Renal cortex interstitium (tissue), 11 donors: Measurements from ENCODE around the gene CNTROB. TPM values are rescaled to one million over a fixed set of nuclear protein-coding genes. Genes with fewer than 3 reads are reported as not detected.
"Not testable (repeated sequence)": the region's sequence is repeated elsewhere in the genome, so short reads cannot be mapped to it uniquely, and the experiment has no call there.

Source experiments
- DNase-seq, 11 donors: peaks; one replicate each; pipeline ENCODE4 v3.0.0-alpha.2; 2013; ENCODE audit warnings: low read depth in 9 of 11, low spot score in 4 of 11; ENCODE audit errors: extremely low read depth in 1 of 11
- polyA plus RNA-seq, 3 donors: library from polyadenylated mRNA; unstranded; fragments of 120-200 nt; gene quantifications; one replicate each; pipeline ENCODE4 v1.2.1, GENCODE V29; 2013; ENCODE audit not compliant: insufficient read length in 3 of 3

The CNTROB gene
- polyA plus RNA-seq, 3 donors, result 52.5 to 66.4 (median 55.7) TPM

DNA sequence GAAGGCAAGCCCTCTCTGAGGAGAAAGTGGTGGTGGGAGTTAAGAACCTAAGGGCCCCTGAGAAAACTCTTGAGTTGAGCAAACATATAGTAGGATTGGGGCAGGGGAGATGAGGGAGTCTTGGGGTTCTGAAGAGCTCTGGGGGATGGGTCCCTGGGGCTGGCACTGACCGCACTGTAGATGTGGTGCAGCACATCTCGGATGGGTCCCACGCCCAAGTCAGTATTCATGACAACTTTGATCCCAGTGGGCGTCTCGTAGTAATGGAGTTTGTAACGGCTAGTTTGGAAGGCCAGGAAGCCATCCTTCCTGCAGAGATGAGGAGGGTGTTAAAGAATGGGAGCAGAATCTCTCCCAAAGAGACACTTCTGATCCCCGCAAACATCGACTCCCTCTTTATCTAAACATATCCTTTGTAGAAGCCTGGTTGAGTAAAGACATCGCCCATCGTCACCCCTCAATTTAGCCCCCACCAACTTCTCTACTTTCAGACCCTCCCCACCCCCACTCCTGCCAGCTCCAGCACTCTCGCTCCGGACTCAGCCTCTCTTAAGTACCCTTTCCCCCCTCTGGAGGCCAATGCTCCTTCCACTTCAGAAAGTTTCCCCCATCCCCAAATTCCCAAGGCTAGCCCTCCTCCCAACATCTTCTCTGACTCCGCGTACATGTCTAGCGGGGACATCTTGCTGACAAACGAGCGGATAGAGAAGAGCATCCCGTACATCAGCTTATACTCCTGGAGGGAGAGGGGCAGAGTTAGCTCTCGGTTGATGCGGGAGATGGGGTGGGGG lies 970 bp upstream of the CNTROB start:
- no peak for DNase-seq

GRCh38 chr17:7932483-7932891 lies 481 bp downstream of the CNTROB start:
- DNase-seq, result no peak

GRCh38 chr17:7932949-7933348 lies 943 bp downstream of the CNTROB start:
- DNase-seq, result no peak

GRCh38 chr17:7935859-7936258 lies 3.9 kb downstream of the CNTROB start:
- DNase-seq, result no peak

DNA sequence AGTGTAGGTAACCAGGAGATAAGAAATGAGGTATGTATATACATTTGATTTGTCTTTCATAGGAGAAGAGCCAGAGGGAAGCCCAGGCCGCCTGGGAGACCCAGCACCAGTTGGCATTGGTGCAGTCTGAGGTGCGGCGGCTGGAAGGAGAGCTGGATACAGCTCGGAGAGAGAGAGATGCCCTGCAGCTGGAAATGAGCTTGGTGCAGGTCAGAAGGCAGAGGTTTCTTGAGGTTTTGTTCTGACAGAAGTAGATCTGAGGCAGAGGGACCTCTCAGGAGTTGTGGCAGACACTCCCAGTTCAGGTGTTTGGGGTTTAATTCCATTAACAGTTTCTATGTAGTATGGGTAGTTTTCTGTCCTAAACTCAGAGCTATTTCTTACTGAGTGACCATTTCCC lies 8.0 kb downstream of the CNTROB start:
- no peak for DNase-seq

DNA sequence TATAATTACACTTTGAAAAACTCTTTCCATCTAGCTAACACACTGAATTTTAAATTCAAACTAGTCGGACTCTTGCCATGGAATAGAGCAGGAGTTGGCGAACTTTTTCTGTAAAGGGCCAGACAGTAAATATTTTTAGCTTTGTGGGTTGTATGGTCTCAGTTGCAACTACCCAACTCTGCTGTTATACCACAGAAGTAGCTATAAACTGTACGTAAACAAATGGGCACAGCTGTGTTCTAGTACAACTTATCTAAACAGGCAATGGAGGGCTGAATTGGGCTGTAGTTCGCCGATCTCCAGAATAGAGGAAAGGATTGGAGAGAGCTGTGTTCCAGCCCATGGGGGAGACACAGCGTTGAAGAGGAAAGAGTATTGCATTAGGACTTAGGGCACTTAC lies 8.7 kb downstream of the CNTROB start:
- DNase-seq, result no peak

DNA sequence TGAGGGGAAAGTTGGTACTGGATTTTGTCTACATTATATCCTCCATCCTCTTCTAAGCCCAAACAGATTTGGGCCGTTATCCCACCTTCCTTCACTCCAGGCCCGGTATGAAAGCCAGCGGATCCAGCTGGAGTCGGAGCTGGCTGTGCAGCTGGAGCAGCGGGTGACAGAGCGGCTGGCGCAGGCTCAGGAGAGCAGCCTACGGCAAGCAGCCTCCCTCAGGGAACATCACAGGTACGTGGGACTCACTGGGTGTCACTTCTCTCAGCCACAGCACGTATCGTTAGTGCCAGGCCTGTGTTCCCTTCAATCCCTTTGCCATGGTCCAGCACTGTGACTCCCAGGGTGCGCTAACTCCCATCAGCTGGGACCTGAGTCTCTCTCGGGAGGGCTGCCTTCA lies 11.3 kb downstream of the CNTROB start:
- DNase-seq, result no peak

DNA sequence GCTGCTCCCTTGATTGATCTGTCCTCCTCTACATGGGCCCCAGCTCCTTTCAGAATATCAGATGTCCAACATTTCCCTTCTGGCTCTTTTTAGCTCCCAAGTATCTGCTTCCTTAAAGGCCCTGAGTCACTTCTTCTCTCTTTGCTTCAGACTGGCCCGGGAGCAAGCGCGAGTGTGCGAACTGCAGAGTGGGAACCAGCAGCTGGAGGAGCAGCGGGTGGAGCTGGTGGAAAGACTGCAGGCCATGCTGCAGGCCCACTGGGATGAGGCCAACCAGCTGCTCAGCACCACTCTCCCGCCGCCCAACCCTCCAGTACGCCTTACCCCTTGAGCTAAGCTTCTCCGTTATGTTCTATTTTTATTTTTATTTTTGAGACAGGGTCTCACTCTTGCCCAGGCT lies 12.3 kb downstream of the CNTROB start:
- DNase-seq, result no peak

DNA sequence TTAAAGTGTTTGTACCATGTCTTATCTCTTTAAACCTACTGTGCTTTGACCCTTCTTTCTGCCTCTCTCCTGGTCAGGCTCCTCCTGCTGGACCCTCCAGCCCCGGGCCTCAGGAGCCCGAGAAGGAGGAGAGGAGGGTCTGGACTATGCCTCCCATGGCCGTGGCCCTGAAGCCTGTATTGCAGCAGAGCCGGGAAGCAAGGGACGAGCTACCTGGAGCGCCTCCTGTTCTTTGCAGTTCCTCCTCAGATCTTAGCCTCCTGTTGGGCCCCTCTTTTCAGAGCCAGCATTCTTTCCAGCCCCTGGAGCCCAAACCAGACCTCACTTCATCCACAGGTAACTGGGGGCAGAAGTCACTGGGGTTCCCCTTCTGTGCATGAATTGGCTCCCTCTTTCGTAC lies 13.6 kb downstream of the CNTROB start:
- DNase-seq, result no peak

DNA sequence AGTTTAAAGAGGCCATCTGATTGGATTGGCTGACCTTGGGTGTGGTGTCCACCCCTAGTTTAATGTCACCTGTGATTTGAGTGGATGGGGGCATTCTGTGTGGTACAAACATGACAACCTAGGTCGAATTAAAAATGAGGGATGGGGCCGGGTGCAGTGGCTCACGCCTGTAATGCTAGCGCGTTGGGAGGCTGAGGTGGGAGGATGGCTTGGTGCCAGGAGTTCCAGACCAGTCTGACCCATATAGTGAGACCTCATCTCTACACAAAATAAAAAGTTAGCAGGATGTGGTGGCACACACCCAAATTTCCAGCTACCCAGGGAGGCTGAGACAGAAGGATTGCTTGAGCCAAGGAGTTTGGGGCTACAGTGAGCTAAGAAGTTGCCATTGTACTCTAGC lies 14.4 kb downstream of the CNTROB start:
- DNase-seq, result no peak

GRCh38 chr17:7947651-7948050 lies 15.6 kb downstream of the CNTROB start:
- DNase-seq, result no peak

- no peak for DNase-seq
Observed at GRCh38 chr17:7950578-7950977, 18.6 kb downstream of the CNTROB start.

- DNase-seq, result no peak
Observed at GRCh38 chr17:7951143-7951792, 19.3 kb downstream of the CNTROB start.

DNA sequence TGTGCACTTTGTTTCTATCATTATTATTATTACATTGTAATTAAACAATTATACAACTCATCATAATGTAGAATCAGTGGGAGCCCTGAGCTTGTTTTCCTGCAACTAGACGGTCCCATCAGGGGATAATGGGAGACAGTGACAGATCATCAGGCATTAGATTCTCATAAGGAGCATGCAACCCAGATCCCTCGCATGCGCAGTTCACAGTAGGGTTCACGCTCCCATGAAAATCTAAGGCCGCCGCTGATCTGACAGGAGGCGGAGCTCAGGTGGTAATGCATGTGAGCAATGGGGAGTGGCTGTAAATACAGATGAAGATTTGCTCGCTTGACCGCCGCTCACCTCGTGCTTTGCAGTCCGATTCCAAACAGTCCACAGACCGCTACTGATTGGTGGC lies 21.3 kb downstream of the CNTROB start:
- DNase-seq, result not testable (repeated sequence)

- no peak for DNase-seq
Observed at GRCh38 chr17:7955414-7956227, 23.6 kb downstream of the CNTROB start.

DNA sequence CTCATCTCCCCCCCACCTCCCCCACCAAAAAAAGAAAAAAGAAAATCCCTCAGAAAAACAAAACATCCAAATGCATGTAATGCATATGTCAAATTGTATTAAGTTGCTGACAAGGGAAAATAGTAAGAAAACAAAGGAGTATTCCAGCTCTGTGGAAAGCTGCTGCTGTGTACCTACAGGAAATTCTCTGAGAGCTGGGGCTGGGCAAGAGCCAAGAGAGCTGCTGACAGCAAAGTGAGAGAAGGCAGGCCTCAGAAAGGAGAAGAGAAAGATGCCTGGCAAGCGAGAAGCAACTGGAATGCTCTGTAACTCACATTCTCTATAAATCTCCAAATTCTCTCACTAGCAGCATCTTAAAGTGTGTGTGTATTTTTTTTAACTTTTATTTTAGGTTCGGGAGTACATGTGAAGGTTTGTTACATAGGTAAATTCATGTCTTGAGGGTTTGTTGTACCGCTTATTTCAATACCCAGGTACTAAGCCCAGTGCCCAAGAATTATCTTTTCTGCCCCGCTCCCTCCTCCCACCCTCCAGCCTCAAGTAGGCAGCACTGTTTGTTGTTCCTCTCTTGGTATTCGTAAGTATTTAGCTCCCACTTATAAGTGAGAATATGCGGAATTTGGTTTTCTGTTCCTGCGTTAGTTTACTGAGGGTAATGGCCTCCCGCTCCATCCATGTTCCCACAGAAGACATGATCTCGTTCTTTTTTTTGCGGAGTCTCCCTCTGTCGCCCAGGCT lies 24.4 kb downstream of the CNTROB start:
- peak in 6 of 11 donors; percentile 13 to 38 (median 16) for DNase-seq

- DNase-seq, result no peak
Observed at GRCh38 chr17:7959503-7960253, 27.7 kb downstream of the CNTROB start.

DNA sequence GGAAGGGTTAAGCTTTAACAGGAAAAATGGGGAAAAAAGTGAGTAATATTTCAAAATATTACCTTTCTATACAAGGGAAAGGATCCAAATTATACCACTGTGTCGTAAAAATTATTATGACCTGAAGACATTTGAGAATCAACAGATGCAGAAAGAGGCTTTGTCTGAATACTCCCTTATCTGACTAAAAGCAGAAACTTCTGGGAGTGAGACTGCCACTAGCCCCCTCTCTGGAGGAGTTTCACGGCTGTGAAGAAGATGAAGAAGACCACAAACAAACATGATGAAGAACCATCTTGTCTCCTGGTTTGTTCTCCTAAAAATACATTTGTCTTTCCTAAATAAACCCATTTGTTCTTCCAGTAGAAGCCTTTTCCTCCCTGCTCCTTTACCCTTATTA lies 29.4 kb downstream of the CNTROB start:
- DNase-seq, result no peak

DNA sequence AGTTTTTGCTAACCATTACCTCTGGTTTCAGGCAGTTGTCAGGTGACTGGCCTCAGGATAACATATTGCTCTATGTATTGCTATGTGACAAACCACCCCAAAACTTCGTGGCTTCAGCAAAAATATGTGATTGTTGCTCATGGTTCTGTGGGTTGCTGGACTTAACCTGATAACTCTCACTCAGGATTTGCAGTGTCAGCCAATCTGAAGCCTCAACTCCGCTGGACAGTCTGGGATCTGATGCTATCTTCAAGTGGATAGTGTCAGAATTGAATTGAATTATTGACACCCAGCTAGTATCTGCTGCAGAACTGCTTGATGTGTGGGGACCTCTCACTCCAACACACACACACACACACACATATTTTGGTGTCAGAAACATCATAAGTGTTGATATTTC lies 35.7 kb downstream of the CNTROB start:
- DNase-seq, result no peak
